Epithelial cell of proximal tubule (primary cell): ENCODE data around the gene ADRA2B. TPM values are rescaled to one million over a fixed set of nuclear protein-coding genes. Genes with fewer than 3 reads are reported as not detected.
"Not testable (repeated sequence)": the region's sequence is repeated elsewhere in the genome, so short reads cannot be mapped to it uniquely, and the experiment has no call there.

Experiments used
- DNase-seq: peaks from one replicate; pipeline ENCODE4 v3.0.0-alpha.2; 2011; ENCODE audit warnings: low read depth
- H3K4me3 ChIP-seq: 2 replicates; pipeline ENCODE4 v1.5.1; 2011; ENCODE audit warnings: low read depth, mild to moderate bottlenecking, low read length
- total RNA-seq: library from RNA; depleted of rRNA; stranded (reverse); fragments of >200 nt; gene quantifications from 2 replicates; pipeline ENCODE4 v1.2.3, GENCODE V29; 2015
- TF ChIP-seq, protein P1 (sequence below): conservative IDR thresholded peaks from 2 replicates; pipeline ENCODE4 v1.5.1; 2012; ENCODE audit warnings: low read depth, mild to moderate bottlenecking, low read length

ADRA2B gene
- total RNA-seq, 1 donor from 2014 or later = 0.23 TPM

DNA sequence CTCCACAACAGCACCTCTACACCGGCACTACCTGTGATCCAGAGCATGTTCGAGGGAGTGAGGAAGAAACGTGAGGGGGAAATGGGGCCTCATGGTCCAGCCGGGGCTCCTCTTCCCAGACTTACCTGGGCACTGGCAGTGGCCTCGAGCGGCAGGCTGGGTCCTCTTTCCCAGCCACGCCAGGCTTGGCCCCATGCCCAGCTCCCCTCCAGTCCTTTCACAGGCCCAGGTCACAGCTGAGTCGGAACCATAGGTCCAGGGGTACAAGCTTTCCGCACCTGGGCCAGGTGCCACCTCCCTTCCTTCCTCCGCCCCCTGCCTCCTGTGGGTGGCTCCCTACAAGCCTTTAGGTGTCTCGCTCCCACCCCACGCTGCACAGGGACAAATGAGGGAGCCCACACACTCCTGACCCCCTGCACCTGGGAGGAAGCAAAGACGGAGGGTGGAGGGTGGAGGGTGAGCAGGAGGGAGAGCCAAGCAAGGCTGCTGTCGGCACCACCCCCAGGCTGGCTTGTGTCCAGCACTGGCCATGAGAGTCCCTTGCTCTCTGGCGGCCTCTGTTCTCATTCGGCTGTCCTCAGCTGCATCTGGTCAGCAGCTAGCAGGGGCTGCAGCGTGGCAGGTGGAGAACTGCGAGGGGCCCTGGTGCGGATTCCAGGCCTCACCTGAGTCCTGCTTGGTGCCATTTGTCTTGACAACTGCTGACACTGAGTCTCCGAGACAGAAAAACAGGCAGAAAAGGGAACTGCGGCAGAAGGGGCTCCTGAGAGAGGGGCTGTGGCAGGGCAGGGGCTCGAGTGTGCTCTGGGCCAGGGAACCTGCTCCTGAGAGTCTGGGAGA is 26.8 kb downstream of the ADRA2B start:
- no peak overlapping the region for H3K4me3 ChIP-seq
- no peak for DNase-seq
- TF ChIP-seq, protein P1, sequence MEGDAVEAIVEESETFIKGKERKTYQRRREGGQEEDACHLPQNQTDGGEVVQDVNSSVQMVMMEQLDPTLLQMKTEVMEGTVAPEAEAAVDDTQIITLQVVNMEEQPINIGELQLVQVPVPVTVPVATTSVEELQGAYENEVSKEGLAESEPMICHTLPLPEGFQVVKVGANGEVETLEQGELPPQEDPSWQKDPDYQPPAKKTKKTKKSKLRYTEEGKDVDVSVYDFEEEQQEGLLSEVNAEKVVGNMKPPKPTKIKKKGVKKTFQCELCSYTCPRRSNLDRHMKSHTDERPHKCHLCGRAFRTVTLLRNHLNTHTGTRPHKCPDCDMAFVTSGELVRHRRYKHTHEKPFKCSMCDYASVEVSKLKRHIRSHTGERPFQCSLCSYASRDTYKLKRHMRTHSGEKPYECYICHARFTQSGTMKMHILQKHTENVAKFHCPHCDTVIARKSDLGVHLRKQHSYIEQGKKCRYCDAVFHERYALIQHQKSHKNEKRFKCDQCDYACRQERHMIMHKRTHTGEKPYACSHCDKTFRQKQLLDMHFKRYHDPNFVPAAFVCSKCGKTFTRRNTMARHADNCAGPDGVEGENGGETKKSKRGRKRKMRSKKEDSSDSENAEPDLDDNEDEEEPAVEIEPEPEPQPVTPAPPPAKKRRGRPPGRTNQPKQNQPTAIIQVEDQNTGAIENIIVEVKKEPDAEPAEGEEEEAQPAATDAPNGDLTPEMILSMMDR = no peak

DNA sequence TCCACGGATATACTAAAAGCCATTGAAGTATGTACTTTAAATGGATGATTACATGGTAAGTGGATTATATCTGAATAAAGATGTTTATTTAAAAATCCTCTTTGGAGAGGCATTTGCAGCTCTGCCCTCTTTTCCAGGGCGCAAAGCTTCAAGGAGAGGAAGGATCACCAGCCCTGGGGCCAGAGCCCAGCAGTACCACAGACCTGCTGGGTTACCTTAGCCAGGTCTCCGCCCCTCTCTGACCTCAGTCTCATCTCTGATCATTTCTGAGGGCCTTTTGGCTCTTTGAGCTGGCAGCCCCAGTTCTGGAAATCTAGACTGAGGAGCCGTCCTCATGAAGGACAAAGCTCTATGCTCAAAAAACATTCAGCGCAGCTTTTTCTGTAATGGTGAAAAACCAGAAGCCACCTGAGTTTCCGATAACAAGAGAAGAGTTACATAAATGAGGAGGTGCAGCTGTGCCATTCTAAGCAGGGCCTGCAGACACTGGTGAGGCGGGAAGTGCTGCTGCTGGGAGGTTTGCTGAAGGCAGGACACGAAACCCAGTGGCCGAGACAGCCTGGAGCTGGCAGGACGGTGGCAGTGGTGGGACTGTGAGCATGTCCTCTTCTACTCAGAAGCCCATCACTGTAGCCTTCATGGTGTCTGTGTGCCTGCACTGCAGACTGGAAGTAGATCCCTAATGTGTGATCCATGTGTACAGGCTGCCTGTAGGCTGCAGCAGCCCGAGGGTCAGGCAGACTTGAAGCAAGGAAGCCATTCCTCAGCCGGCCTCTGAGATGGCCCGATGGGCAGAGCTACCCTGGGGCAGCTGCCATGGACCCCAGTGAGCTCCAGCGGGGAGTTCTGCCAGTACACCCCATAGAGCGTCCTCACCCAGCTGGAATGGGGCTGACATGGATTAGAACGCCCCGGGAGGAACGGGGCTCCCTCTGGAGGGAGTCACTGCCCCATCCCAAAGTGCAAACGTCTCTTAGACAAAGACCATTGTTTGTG is 27.7 kb downstream of the ADRA2B start:
- TF ChIP-seq, protein P1 = no peak
- DNase-seq = no peak
- no peak overlapping the region for H3K4me3 ChIP-seq

DNA sequence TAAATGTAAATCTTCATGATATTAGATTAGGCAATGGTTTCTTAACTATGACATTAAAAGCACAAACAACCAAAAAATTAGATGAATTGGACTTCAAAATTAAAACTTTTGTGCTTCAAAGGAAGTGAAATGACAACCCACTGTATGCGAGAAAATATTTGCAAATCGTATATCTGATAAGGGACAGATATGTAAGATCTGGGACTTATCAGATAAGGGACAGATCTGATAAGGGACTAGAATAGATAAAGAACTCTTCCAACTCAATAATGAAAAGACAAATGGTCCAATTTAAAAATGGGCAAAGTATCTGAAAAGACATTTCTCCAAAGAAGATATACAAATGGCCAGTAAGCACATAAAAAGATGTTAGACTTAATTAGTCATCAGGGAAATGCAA is 29.2 kb downstream of the ADRA2B start:
- no peak for DNase-seq
- TF ChIP-seq, protein P1 = no peak

DNA sequence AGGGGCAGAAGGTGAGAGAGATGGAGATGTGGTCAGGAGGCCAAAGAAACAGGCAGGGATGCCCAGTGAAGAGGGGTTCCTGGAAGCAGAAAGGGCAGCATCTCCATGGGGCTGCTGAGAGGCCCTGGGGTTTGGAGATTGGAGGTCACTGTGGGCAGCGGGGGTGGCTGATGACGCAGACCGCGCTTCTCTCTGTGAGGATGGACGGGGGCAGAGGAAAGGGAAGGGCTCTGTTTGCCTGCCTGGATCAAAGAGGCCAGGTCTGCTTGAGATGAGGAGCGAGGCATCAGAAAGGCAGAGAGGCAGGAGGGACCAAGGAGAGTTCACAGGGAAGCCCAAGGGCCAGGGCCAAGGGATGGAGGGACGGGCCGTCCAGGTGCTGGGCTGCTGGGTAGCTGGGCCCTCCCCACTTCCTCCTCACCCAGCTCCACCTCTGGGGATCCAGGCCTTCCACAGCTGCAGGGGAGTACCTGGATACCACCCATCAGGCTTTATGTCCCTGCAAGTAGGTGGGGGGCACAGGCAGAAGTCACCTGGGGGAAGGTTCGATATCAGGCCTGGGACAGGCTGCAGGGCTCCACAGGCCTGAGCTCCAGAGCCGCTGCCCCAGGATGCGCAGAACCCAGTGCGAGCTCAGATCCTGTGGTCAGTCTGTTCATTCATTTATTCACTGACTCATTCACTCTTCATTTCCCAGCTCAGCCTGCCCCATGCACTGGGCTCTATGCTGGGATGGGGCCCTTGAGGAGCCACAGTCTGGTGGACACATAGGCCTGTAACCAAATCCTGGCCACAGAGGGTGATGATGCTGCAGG is 30.6 kb downstream of the ADRA2B start:
- H3K4me3 ChIP-seq = no peak overlapping the region
- no peak for DNase-seq
- TF ChIP-seq, protein P1 = no peak

More for the DNA sequence above, 29.2 kb downstream of the ADRA2B start:
- H3K4me3 ChIP-seq = no peak overlapping the region

DNA sequence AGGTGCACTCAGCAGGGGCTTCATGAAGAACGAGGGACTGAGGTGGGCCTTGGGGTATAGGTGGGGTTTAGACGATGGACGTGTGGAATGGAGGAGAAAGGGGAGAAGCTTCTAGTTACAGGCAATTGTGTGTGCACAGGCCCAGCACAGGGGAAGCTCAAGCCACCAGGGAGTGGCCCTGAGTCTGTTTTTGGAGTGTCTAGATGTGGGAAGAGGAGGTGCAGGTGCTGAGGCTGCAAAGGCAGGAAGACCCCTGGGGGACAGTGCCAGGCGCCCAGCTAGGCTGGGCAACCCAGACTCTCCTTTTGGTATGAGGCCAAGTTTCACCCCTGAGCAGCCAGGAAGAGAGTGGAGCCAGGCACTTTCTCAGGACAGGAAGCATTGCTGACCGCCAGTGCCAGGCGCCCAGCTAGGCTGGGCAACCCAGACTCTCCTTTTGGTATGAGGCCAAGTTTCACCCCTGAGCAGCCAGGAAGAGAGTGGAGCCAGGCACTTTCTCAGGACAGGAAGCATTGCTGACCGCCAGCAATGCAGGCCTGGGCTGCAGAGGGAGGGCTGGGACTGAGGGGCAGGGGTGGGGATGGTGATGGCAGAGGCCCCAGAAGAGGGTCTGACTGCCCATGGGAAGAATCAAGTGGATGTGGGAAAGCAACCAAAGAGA is 31.4 kb downstream of the ADRA2B start:
- DNase-seq, H3K4me3 ChIP-seq: not testable (repeated sequence)

DNA sequence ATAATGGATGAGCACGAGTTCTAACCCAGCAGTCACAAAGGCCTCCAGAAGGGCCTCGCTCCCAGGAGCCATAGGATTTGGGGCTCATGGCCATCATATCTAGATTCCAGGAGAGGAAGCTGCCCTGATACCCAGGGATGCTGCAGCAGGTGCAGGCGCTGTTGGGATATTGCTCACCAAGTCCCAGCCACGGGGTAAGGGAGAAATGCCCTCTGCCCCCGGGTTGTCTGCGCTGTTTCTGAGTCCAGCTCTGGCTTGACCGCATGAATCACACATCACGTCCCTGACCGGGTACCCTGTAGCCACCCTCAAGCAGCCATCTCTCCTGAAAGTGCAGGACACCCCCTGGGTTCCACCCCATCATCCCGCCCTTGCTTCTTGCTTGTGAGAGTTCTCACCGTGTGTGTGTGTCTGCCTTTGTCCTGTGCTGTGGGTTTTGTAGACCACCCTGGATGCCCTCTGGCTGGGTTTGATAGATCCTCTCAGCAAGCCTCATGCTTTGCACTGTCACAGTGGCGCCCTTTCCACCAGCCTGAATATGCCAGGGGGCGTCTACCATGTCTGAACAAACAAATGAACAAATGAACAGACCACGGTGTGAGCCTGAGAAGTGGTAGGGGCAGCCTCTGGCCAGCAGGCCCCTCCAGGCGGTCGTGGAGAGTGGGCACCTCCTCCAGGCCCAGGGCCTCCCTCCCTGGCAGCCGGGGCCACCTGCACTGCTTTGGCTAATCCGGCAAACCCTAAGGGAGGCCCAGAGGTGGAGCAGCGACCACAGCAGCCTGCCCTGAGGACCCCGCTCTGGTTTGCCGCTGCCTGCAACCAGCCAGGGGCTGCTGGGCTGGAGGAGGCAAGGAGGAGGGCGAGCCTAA is 32.1 kb downstream of the ADRA2B start:
- TF ChIP-seq, protein P1 = no peak
- H3K4me3 ChIP-seq = no peak overlapping the region
- no peak for DNase-seq
